Right atrium auricular region (tissue), 2 donors: Measurements from ENCODE around the gene INPP5A. TPM values are rescaled to one million over a fixed set of nuclear protein-coding genes. Genes with fewer than 3 reads are reported as not detected.
"Not testable (repeated sequence)": the region's sequence is repeated elsewhere in the genome, so short reads cannot be mapped to it uniquely, and the experiment has no call there.

Experiments used
- DNase-seq: peaks from one replicate; pipeline ENCODE4 v3.0.0-alpha.2; 2019; ENCODE audit warnings: low spot score
- H3K27ac ChIP-seq, 2 donors: fragments of 200-600 bp; sonication (generic); 1 replicate in 1 of 2; 2 replicates in 1 of 2; pipeline ENCODE4 v1.5.1; 2016 to 2019
- H3K27me3 ChIP-seq, 2 donors: fragments of 200-600 bp; sonication (generic); one replicate each; pipeline versions ENCODE4 v1.5.1 to v1.6.0; 2017 to 2019
- H3K36me3 ChIP-seq: fragments of 200-600 bp; sonication (generic); one replicate; pipeline ENCODE4 v1.5.1; 2016
- H3K4me1 ChIP-seq, 2 donors: fragments of 200-600 bp; sonication (generic); one replicate each; pipeline versions ENCODE4 v1.5.1 to v1.6.0; 2017 to 2019
- H3K4me3 ChIP-seq, 2 donors: fragments of 200-600 bp; sonication (generic); 1 replicate in 1 of 2; 2 replicates in 1 of 2; pipeline ENCODE4 v1.5.1; 2017 to 2019; ENCODE audit warnings: mild to moderate bottlenecking in 1 of 2, moderate library complexity in 1 of 2
- H3K9me3 ChIP-seq, 2 donors: fragments of 200-600 bp; sonication (generic); one replicate each; pipeline ENCODE4 v1.5.1; 2019
- CTCF ChIP-seq, 2 donors: fragments of 200-600 bp; sonication (generic); IDR thresholded peaks; one replicate each; pipeline ENCODE4 v1.5.1; 2019; ENCODE audit warnings: antibody characterized with exemption in 2 of 2
- total RNA-seq, 2 donors: library from RNA; depleted of rRNA; stranded (reverse); fragments of >200 nt; gene quantifications; one replicate each; pipeline ENCODE4 v1.1.0, GENCODE V29; 2016

Gene INPP5A
- total RNA-seq, 2 donors from 2014 or later = 116 to 143 TPM

GRCh38 chr10:132770061-132771021, 232.8 kb downstream of the INPP5A start:
- peaks cover 13% of the 10 kb centered on the region for H3K36me3 ChIP-seq
- no peak for DNase-seq
- H3K27ac ChIP-seq = no peak overlapping the region
- H3K4me3 ChIP-seq = no peak overlapping the region
- no peaks in the 10 kb centered on the region for H3K27me3 ChIP-seq
- H3K4me1 ChIP-seq = no peaks in the 10 kb centered on the region
- no peaks in the 10 kb centered on the region for H3K9me3 ChIP-seq
- TF ChIP-seq CTCF (IDR thresholded peaks at IDR 0.05) = no peak

GRCh38 chr10:132772816-132773215, 235.2 kb downstream of the INPP5A start:
- not testable (repeated sequence) for H3K4me1 ChIP-seq, DNase-seq, H3K27ac ChIP-seq, H3K9me3 ChIP-seq, H3K4me3 ChIP-seq, H3K27me3 ChIP-seq
- H3K36me3 ChIP-seq = peaks cover 18% of the 10 kb centered on the region

GRCh38 chr10:132774181-132774901, 236.8 kb downstream of the INPP5A start:
- H3K27ac ChIP-seq = no peak overlapping the region
- peaks cover 16% of the 10 kb centered on the region for H3K36me3 ChIP-seq
- no peaks in the 10 kb centered on the region for H3K4me1 ChIP-seq
- no peak for DNase-seq
- no peak for TF ChIP-seq CTCF (IDR thresholded peaks at IDR 0.05)
- no peaks in the 10 kb centered on the region for H3K9me3 ChIP-seq
- no peak overlapping the region for H3K4me3 ChIP-seq
- no peaks in the 10 kb centered on the region for H3K27me3 ChIP-seq

GRCh38 chr10:132774902-132775863, 237.6 kb downstream of the INPP5A start:
- TF ChIP-seq CTCF (IDR thresholded peaks at IDR 0.05) = no peak
- H3K4me1 ChIP-seq = no peaks in the 10 kb centered on the region
- H3K27ac ChIP-seq = no peak overlapping the region
- no peaks in the 10 kb centered on the region for H3K9me3 ChIP-seq
- no peak overlapping the region for H3K4me3 ChIP-seq
- H3K36me3 ChIP-seq = peaks cover 23% of the 10 kb centered on the region
- H3K27me3 ChIP-seq = no peaks in the 10 kb centered on the region
- DNase-seq = no peak

- peaks cover 33% of the 10 kb centered on the region for H3K36me3 ChIP-seq
- H3K27ac ChIP-seq = no peak overlapping the region
- no peak overlapping the region for H3K4me3 ChIP-seq
- H3K4me1 ChIP-seq = no peaks in the 10 kb centered on the region
- DNase-seq = no peak
- TF ChIP-seq CTCF (IDR thresholded peaks at IDR 0.05) = no peak
- H3K27me3 ChIP-seq = no peaks in the 10 kb centered on the region
- H3K9me3 ChIP-seq = no peaks in the 10 kb centered on the region
Measured at GRCh38 chr10:132776186-132776585, 238.6 kb downstream of the INPP5A start.
